ENCODE results near the gene DNAJC15. TPM values are rescaled to one million over a fixed set of nuclear protein-coding genes. Genes with fewer than 3 reads are reported as not detected.

Gene DNAJC15
- total and polyA plus RNA-seq, 2 donors (not counting 3 experiments of a cell fraction or from before 2014, with no cell fraction given) = 21.8 to 40.8 TPM

DNA sequence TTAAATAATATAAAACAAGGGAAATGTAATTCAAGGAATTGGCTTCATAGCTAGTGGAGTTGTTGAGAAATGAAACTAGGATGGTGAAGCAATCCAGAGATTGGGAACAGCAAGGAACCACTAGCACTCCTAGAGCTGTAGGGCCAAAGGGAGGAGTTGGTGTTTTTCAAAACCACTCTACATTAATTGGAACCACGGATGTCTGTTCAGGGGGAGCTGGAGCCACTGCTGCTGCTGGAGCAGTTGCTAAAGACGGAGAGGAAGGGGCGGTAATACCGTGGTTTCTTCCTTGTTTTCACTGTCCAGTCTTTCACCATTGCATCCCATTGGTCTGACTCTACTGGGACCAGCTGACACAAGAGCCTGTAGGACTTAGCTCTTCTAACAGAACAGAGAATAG, 8.5 kb downstream of the DNAJC15 start:
- Histone ChIP-seq H3K79me2 (ENCODE audit: control insufficient read depth, insufficient read depth, low read length) (peaks cover 38% of the 10 kb centered on the region), H4K20me1 (replicated peaks; ENCODE audit: control insufficient read depth, extremely low read depth, insufficient read depth, low read length) (no peaks in the 10 kb centered on the region), H3K9me1 (replicated peaks; ENCODE audit: control insufficient read depth, extremely low read depth, insufficient read depth, low read length) (no peaks in the 10 kb centered on the region), H3K9ac (replicated peaks; ENCODE audit: extremely low read depth, insufficient read depth, low read length) (no peak overlapping the region), H3K4me2 (ENCODE audit: insufficient read depth, low read length) (no peak overlapping the region), H2AFZ (ENCODE audit: low read depth, low read length) (no peak overlapping the region), H3K36me3 (ENCODE audit: control insufficient read depth in 2 of 2, extremely low read depth in 1 of 2, insufficient read depth in 2 of 2, low read length in 2 of 2) (peaks cover 0 to 3% of the 10 kb centered on the region in 2 experiments), H3K27ac (ENCODE audit: insufficient read depth, low read depth, low read length) (no peak overlapping the region), H3K4me1 (ENCODE audit: control insufficient read depth, extremely low read depth, insufficient read depth, low read length) (no peaks in the 10 kb centered on the region), H3K4me3 (replicated peaks in 1 of 3; ENCODE audit: insufficient read depth in 1 of 3, low read depth in 1 of 3, low read length in 3 of 3) (no peak overlapping the region), H3K9me3 (replicated peaks; ENCODE audit: control insufficient read depth, insufficient read depth, low read length) (no peaks in the 10 kb centered on the region), H3K27me3 (ENCODE audit: control insufficient read depth in 2 of 2, insufficient read depth in 2 of 2, low read length in 2 of 2) (no peaks in the 10 kb centered on the region)
- ChIA-PET CTCF (interaction anchor here (1.3 kb wide), 1 partner anchor 42 kb away, joined by 3 read pairs; no protein-coding TSS in a partner anchor), POLR2A (no interaction called here)
- TF ChIP-seq MYC (IDR thresholded peaks at IDR 0.05; ENCODE audit: low read depth, low read length) = no peak
- no peak for TF ChIP-seq POLR2A (IDR thresholded peaks at IDR 0.05; ENCODE audit: low read depth, low read length)
- no peak for TF ChIP-seq JUN (IDR thresholded peaks at IDR 0.05; ENCODE audit: borderline replicate concordance, insufficient read depth, insufficient read length, low read depth)
- TF ChIP-seq, protein P1, sequence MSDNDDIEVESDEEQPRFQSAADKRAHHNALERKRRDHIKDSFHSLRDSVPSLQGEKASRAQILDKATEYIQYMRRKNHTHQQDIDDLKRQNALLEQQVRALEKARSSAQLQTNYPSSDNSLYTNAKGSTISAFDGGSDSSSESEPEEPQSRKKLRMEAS (IDR thresholded peaks at IDR 0.05; ENCODE audit: insufficient read depth, insufficient read length) = no peak
- no peak for TF ChIP-seq EZH2 (IDR thresholded peaks at IDR 0.05; ENCODE audit: borderline replicate concordance, low read depth, low read length, severe bottlenecking)
- TF ChIP-seq POLR2AphosphoS5 (IDR thresholded peaks at IDR 0.05; ENCODE audit: insufficient read depth, low read depth, low read length) = no peak
- TF ChIP-seq GATA2 (IDR thresholded peaks at IDR 0.05; ENCODE audit: insufficient read depth, insufficient read length, low read depth, low read length) = no peak
- dilution Hi-C loops (cut with MboI; ENCODE audit: extremely low pct_ligation_motif_present, low sequenced_read_pairs) = no loop called here
- intact Hi-C loops (cut with micrococcal nuclease) = no loop called here
- no peak for DNase-seq (ENCODE audit: low read depth, low spot score)
- no TSS peak for BruUV-seq (replicated peaks)
- no peak for FAIRE-seq

DNA sequence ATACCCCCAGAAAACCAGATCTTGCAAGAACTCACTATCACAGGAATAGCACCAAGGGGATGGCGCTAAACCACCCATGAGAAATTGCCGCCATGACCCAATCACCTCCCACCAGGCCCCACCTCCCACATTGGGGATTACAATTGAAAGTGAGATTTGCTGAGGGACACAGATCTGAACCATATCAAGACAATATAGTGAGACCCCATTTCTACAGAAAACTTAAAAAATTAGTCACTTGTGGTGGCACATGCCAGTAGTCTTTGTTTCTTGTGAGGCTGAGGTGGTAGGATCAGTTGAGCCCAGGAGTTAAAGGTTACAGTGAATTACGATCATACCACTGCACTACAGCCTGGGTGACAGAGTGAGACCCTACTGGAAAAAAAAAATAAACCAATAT, 9.7 kb downstream of the DNAJC15 start:
- no peak overlapping the region for H2AFZ ChIP-seq (ENCODE audit: low read depth, low read length)
- peaks cover 35% of the 10 kb centered on the region for H3K79me2 ChIP-seq (ENCODE audit: control insufficient read depth, insufficient read depth, low read length)
- no peak overlapping the region for H3K4me2 ChIP-seq (ENCODE audit: insufficient read depth, low read length)
- no peaks in the 10 kb centered on the region for H3K4me1 ChIP-seq (ENCODE audit: control insufficient read depth, extremely low read depth, insufficient read depth, low read length)
- no peak overlapping the region for H3K9ac ChIP-seq (replicated peaks; ENCODE audit: extremely low read depth, insufficient read depth, low read length)
- ChIA-PET CTCF (interaction anchor here (1.3 kb wide), 1 partner anchor 43 kb away, joined by 3 read pairs; no protein-coding TSS in a partner anchor), POLR2A (no interaction called here)
- no peak overlapping the region for H3K4me3 ChIP-seq (replicated peaks in 1 of 3; ENCODE audit: insufficient read depth in 1 of 3, low read depth in 1 of 3, low read length in 3 of 3)
- TF ChIP-seq, protein P2, sequence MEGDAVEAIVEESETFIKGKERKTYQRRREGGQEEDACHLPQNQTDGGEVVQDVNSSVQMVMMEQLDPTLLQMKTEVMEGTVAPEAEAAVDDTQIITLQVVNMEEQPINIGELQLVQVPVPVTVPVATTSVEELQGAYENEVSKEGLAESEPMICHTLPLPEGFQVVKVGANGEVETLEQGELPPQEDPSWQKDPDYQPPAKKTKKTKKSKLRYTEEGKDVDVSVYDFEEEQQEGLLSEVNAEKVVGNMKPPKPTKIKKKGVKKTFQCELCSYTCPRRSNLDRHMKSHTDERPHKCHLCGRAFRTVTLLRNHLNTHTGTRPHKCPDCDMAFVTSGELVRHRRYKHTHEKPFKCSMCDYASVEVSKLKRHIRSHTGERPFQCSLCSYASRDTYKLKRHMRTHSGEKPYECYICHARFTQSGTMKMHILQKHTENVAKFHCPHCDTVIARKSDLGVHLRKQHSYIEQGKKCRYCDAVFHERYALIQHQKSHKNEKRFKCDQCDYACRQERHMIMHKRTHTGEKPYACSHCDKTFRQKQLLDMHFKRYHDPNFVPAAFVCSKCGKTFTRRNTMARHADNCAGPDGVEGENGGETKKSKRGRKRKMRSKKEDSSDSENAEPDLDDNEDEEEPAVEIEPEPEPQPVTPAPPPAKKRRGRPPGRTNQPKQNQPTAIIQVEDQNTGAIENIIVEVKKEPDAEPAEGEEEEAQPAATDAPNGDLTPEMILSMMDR (IDR thresholded peaks at IDR 0.05; ENCODE audit: extremely low read depth in 1 of 2, insufficient read depth in 1 of 2, low read depth in 1 of 2, low read length in 2 of 2) = no peak
- TF ChIP-seq GATA2 (IDR thresholded peaks at IDR 0.05; ENCODE audit: insufficient read depth, insufficient read length, low read depth, low read length) (no peak), MYC (IDR thresholded peaks at IDR 0.05; ENCODE audit: low read depth, low read length) (no peak), POLR2A (IDR thresholded peaks at IDR 0.05; ENCODE audit: low read depth, low read length) (no peak), EZH2 (IDR thresholded peaks at IDR 0.05; ENCODE audit: borderline replicate concordance, low read depth, low read length, severe bottlenecking) (no peak), FOS (IDR thresholded peaks at IDR 0.05; ENCODE audit: borderline replicate concordance, insufficient read depth, low read length) (no peak), JUN (IDR thresholded peaks at IDR 0.05; ENCODE audit: borderline replicate concordance, insufficient read depth, insufficient read length, low read depth) (no peak), POLR2AphosphoS5 (IDR thresholded peaks at IDR 0.05; ENCODE audit: insufficient read depth, low read depth, low read length) (no peak)
- TF ChIP-seq, protein P1 (IDR thresholded peaks at IDR 0.05; ENCODE audit: insufficient read depth, insufficient read length) = no peak
- dilution Hi-C loops (cut with MboI; ENCODE audit: extremely low pct_ligation_motif_present, low sequenced_read_pairs) (no loop called here), intact Hi-C loops (cut with micrococcal nuclease) (no loop called here)
- DNase-seq (ENCODE audit: low read depth, low spot score) (no peak), FAIRE-seq (no peak)
- no peaks in the 10 kb centered on the region for H3K9me3 ChIP-seq (replicated peaks; ENCODE audit: control insufficient read depth, insufficient read depth, low read length)
- H3K36me3 ChIP-seq (ENCODE audit: control insufficient read depth in 2 of 2, extremely low read depth in 1 of 2, insufficient read depth in 2 of 2, low read length in 2 of 2) = no peaks in the 10 kb centered on the region
- no peaks in the 10 kb centered on the region for H4K20me1 ChIP-seq (replicated peaks; ENCODE audit: control insufficient read depth, extremely low read depth, insufficient read depth, low read length)
- BruUV-seq (replicated peaks) = no TSS peak
- H3K27me3 ChIP-seq (ENCODE audit: control insufficient read depth in 2 of 2, insufficient read depth in 2 of 2, low read length in 2 of 2) = no peaks in the 10 kb centered on the region
- no peaks in the 10 kb centered on the region for H3K9me1 ChIP-seq (replicated peaks; ENCODE audit: control insufficient read depth, extremely low read depth, insufficient read depth, low read length)
- no peak overlapping the region for H3K27ac ChIP-seq (ENCODE audit: insufficient read depth, low read depth, low read length)
